Fibroblast of lung (primary cell): Measurements from ENCODE around the gene PROB1.

ENCODE experiments used
- CTCF ChIP-seq, 2 donors: IDR thresholded peaks in 1 of 2; conservative IDR thresholded peaks in 1 of 2; 1 replicate in 1 of 2; 2 replicates in 1 of 2; pipeline ENCODE4 v1.5.1; 2011 to 2012; ENCODE audit warnings: low read length in 2 of 2, control low read depth in 1 of 2, inconsistent platforms in 1 of 2, low read depth in 1 of 2, mild to moderate bottlenecking in 1 of 2
- EZH2 ChIP-seq: IDR thresholded peaks from 2 replicates; pipeline ENCODE4 v1.5.1; 2012; ENCODE audit warnings: low read length, control low read depth, mild to moderate bottlenecking; ENCODE audit errors: missing control alignments

- TF ChIP-seq CTCF (conservative IDR thresholded peaks at IDR 0.05 in 1 of 2, IDR thresholded peaks at IDR 0.05 in 1 of 2; ENCODE audit: low read depth in 1 of 2, low read length in 2 of 2) (no peak), EZH2 (no peak)
Measured at GRCh38 chr5:139383275-139383992, 11.5 kb downstream of the PROB1 start, which contains the start of gene SLC23A1.
